GM10847 (cell line): ENCODE data around the gene PI4KB.
A peak's percentile ranks its signal among the peaks of the same experiment; 100 is the strongest.

ENCODE experiments used
- POLR2A ChIP-seq: IDR thresholded peaks from 2 replicates; pipeline ENCODE4 v1.6.1; 2011; ENCODE audit not compliant: insufficient read length; ENCODE audit errors: extremely low read depth

Gene PI4KB

DNA sequence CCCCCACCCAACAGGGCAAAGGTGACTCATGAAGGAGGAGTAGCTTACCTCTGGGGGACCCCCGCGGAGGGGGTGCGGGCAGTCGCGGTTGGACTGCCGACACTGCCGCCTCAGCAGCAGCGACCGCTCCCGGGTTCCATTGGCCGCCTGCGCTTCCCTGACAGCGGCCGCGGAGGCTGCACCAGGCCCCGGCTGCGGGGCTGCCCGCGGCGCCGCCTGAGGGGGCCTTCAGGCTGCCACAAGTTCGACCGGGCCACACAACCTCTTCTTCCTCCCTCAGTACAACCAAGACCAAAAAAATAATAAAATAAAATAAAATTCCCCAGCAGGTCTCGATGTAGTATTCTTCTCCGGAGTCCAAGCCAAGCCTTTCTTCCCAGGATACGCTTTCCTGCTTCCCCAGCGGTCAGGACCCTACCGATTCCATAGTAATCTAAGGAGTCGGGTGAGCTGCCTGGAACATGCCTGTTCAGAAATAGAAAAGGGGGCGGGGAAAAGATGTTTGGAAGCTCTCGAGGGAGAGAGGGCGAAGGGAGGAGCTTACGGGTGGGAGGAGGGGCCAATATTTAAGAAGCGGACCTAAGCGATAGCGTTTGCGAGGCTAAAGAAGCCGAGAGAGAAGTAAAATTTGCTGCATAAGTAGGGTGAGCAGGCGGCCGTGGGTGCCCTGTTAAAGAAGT lies at the start of gene PI4KB:
Gene PI4KB (minus strand): TSS at position 194 of the 680 bp plus-strand sequence. CDS start 10,935 bp downstream, outside the sequence.
- peak; percentile 62 for TF ChIP-seq POLR2A

DNA sequence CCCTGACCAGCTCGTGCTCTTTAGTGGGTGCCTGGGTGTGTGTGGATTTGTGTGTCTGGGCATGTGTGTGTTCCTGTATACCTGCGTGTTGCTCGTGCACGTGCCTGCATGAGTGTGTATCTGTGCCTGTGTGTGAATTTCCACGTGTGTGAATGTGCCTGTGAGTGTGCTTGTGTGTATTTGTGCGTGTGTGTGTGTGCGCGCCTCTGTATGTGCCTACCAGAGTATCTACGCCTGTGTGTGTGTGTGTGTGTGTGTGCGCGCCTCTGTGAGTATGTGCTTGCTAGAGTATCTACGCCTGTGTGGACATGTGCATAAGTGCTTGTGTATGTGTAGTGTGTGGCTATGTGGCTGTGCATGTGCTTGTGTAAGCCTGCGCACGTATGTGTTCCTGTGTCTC lies 46.0 kb upstream of the PI4KB start:
- no peak for TF ChIP-seq POLR2A

DNA sequence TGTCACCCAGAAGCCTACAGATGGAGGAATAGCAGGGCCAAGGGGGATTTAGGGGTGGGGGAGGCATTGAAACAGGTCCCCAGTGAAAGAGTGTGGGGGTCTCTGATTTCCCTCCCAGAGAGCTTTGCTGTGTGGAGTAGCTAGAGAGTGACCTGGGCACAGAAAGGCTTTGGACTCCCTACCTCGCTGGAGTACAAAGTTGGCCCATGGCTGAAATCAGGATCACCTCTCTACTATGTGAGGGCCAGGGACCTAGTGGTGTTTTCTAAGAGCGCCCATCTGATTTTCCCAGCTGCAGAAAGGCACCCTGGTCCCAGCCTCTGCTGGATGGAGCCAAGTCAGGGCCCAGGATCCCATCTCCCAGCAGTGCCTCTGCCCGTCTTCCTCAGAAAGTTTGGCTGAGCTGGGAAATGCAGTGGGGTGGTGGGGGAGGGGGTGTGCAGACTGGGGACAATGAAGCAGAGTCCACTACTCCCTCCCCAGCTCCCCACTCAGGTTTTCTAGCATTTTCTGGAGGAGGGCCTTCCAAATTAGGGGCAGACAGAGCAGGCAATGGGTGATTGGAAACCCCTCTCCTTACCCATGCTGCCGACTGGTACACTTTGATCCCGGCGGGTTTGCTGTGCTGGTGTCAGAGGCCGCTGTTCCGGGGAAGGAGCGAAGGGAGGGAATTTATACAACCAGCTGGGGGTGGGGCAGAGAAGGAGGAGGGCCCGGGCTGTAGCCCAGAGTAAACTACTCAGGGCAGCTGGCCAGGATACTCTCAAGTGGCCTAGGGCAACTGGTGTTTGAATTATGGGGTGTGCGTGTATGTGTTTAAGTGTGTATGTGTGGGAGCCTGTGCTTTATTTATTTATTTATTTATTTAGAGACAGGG lies 45.1 kb upstream of the PI4KB start, which contains the start of gene SELENBP1:
Gene SELENBP1 (minus strand): TSS at position 648 of the 877 bp plus-strand sequence. CDS start 64 bp downstream, at position 584.
- no peak for TF ChIP-seq POLR2A

DNA sequence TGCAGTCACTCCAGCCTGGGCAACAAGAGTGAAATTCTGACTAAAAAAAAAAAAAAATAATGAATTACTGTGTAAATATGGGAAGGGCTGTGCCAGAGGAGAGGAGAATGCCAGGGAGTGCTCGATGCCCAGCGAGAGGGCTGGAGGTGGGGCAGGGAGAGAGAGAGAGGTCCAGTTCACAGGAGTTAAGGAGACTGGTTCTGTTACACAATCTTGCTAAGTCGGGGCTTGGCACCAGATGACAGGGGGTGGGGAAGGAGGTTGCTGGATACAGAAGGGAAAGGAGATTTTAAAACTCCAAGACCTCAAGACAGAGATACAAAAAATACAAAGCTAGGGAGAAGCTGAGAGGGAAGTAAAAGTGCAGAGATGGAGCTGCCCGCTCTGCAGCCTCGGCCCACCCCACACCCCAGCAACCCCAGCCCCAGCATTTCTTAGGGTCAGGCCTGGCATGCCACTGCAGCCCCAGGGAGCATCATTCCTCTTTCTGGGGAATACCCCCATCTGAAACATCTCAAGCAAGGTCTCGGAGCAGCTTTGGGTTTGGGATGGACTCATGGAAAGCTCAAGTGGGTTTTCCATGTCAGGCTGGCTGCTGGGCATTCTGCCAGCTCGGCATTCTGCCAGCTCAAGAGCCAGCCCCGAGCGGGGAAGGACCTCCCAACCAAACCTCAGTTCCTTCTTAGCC lies 44.3 kb upstream of the PI4KB start:
- TF ChIP-seq POLR2A: no peak

DNA sequence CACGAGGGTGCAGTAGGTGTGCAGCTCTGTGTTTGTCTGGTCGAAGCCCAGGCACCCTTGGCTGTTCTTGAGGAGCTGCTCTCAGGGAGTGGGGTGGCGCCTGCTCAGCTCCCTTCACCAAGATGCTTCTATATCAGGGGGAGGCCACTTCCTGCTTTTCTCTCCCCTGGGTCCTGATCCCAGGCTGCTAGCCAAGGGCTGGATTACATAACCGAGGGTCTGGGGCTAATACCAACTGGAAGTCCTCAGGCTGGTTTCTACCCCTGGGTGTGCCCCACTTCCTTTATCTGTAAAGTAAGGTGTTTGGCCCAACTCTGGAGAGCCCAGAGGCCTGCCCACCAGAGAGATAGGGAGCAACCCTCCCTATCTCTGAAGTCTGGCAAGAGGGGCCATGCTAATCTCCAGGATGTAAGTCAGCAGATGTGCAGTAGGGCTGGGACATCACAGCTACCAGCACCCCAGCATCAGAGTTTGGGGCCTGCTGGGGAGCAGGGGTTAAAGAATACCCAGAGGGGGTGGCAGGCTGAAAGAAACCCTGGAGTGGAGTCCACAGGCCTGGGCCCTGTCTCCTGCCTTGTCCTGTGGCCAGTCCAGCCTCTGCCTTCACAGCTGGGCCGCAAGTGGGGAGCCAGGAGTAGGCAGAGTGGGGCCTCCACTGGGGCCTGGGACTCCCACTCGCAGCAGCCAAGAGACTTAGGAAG lies 43.1 kb upstream of the PI4KB start:
- TF ChIP-seq POLR2A: no peak

DNA sequence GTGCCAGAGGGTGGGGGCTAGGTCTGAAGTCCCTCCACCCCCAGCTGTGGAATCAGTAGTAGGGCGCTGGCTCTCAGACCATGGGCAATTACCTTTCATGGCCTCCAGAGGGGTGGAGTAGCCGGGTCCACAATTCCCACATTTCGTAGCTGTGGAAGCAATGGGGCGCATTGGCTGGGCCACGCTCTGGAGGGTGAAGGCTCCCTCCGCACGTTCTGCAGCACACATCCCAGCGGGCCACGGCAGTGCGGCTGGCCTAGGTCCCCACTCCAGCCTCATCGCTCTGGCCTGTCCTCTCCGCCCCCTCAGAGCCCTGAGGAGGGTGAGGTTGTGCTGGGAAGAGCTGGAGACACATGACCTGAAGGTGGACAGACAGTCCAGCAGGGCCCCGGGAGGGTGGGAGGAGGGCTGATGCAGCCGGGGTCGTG lies 42.4 kb upstream of the PI4KB start:
- no peak for TF ChIP-seq POLR2A

DNA sequence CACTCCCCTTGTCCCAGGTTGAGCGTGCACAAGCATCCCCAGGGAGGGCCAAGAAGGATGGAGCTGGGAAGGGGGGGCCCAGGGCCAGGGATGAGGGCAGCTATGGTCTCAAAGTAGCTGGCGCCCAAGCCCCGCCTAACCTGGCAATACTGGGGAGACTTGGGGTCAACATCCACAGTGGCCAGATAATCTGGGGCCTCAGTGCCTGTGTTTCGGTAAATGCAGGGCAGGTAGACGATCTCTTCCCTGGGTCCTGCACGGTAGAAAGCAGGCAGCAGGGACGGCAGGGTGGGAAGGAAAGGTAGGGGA lies 42.0 kb upstream of the PI4KB start:
- no peak for TF ChIP-seq POLR2A

DNA sequence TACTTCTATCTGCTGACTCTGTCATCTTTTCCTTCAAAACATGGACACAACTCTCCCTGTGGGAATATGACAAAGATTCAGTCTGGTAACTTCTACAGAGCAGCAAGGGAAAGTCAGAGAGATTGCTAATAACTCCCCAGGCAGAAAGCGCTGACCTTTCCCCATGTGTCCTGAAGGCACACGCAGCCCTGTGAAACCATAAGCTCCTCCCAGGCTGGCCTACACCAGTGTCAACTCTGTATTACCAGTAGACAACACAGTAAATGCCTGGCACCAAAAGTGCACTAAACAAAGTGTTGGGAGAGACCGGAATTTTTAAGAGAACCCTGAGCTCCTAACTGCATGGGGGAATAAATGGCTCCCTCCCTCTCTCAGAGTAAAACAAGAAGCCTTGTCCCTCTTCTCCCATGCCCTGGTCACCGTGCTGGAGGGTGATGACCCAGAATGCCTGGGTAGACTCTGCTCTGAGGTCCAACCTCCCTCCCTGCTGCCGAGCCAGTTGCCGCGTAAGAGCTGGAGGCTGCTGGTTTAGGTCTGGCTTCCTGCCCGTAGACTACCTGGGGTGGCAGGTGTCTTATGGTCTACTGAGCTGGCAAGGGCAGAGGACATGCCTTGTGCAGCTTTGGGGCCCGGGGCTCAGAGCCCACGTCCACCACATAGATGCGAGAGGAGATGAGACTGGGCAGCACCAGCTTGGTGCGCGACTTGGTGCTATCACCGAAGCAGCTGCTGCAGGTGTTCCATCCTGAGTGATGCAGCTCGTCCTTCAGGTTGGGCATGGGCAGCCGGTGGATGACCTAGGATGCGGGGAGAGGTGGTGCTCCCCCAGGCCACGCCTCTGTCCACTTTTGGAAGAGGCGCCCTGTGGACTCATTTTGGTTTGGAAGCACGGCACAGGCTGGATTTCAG lies 41.4 kb upstream of the PI4KB start:
- no peak for TF ChIP-seq POLR2A

DNA sequence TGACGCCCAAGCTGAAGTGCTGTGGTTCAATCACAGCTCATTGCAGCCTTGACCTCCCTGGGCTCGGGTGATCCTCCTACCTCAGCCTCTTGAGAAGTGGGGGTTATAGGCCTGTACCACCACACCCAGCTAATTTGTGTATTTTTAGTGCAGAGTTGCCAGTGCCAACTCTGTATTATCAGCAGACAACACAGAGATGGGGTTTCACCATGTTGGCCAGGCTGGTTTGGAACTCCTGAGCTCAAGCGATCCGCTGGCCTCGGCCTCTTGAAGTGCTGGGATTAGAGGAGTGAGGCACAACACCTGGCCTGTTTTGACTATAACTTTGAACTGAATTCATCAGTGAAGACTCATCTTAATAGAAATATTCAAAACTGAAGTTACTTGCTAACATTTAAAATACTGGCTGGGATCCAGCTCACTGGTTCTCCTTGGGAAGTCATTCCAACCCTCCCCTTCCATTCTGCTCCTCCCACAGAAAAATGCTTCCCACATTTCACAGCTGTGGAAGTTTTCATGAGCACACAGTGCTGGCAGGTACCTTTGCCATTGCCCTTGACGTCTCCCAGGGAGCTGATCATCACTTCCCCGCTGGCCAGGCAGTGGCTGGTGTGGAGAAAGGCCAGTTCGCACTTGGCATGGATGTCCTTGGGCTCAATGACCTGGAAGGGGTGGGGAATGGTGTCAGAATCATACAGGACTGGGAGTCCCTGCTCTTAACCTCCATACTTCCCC lies 40.6 kb upstream of the PI4KB start:
- TF ChIP-seq POLR2A: no peak

DNA sequence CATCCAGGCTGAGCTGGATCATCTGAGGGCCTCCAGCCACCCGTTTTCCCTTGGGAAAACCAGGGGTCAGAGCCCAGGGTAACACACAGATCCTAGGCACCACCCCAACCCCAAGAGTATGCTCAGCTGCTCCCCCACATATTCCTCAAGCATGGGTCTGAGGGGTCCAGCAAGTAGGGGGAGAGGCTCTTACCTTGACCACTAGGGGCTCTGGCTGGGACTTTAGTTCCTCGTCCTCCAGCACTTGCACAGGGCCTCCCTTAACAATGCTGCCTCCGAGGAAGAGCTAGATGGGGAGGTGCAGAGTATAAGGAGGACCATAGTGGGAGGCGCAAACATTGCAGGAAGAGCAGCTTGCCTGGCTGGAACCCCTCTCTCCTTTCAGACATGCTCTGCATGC lies 37.8 kb upstream of the PI4KB start:
- no peak for TF ChIP-seq POLR2A

DNA sequence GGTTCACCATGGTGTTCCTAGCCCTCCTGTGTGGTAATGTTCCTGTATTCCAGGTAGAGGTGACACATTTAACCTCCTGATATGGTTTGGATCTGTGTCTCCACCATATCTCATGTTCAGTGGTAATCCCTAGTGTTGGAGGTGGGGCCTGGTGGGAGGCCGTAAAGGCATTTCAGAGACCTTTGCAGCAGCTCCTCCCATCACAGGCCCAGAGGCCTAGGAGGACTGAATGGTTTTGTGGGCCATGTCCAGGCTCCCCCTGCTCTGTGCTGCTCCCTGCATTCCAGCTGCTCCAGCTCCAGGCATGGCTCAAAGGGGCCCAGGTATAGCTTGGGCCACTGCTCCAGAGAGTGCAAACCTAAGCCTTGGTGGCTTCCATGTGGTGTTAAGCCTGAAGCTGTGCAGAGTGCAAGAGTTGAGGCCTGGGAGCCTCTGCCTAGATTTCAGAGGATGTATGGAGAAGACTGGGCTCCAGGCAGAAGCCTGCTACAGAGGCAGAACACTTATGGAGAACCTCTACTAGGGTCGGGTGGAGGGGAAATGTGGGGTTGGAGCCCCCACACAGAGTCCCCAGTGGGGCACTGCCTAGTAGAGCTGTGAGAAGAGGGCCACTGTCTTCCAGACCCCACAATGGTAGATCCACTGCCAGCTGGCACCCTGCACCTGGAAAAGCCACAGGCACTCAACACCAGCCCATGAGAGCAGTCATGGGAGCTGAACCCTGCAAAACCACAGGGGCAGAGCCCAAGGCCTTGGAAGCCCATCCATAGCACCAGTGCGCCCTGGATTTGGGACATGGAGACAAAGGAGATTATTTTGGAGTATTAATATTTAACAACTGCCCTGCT lies 35.3 kb upstream of the PI4KB start:
- TF ChIP-seq POLR2A: no peak

DNA sequence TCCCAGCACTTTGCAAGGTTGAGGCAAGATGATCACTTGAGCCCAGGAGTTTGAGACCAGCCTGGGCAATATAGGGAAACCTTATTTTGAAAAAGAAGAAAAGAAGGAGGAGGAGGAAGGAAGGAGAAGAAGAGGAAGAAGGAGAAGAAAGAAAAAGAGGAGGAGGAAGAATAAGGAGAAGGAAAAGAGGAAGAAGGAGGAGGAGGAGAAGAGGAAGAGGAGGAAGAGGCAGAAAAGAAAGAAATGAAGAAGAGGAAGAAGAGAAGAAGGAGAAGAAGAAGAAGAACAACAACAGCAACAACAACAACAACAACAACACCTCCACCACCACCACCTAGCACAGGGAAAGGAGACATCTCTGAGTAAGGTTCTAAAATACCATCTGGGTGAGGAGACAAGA lies 34.7 kb upstream of the PI4KB start:
- TF ChIP-seq POLR2A: no peak

DNA sequence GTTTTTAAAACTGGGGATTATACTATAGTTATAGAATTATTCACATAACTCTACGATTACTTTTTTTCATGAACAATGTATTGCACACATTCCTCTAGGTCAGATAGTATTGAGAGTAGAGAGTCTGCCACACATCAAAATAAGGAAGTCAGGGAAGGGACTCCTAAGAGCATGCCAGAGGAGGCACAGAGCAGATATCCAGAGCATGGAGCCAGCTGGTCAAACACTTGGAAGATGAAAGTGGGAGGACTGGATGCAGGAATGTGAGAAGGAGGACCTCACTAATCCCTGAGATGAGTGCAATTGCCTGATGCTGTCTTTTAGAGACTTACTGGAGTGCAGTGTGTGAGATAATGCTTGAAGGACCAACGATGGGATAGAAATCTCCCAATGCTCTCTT lies 29.5 kb upstream of the PI4KB start:
- TF ChIP-seq POLR2A: no peak
